Adipocyte (in vitro differentiated cells): Measurements from ENCODE around the gene BRD3.
"Not testable (repeated sequence)": the region's sequence is repeated elsewhere in the genome, so short reads cannot be mapped to it uniquely, and the experiment has no call there.

ENCODE experiments used
- DNase-seq: peaks from one replicate; pipeline ENCODE4 v3.0.0-alpha.2; 2015; ENCODE audit warnings: low read depth
- H3K27me3 ChIP-seq: replicated peaks from 2 replicates; pipeline ENCODE4 v1.7.0; 2013; ENCODE audit warnings: mild to moderate bottlenecking, low read length, moderate library complexity; ENCODE audit not compliant: control insufficient read depth, insufficient read depth
- H3K36me3 ChIP-seq: 2 replicates; pipeline ENCODE4 v1.7.0; 2013; ENCODE audit warnings: low read length, mild to moderate bottlenecking, moderate library complexity; ENCODE audit not compliant: control insufficient read depth, insufficient read depth, severe bottlenecking
- H3K4me1 ChIP-seq: 2 replicates; pipeline ENCODE4 v1.7.0; 2013; ENCODE audit warnings: mild to moderate bottlenecking, low read length, moderate library complexity; ENCODE audit not compliant: control insufficient read depth, insufficient read depth
- H3K4me3 ChIP-seq: 2 replicates; pipeline ENCODE4 v1.7.0; 2013; ENCODE audit warnings: mild to moderate bottlenecking, low read length, moderate library complexity
- H3K9ac ChIP-seq: 2 replicates; pipeline ENCODE4 v1.7.0; 2013; ENCODE audit warnings: mild to moderate bottlenecking, low read length, moderate library complexity
- H3K9me3 ChIP-seq: 2 replicates; pipeline ENCODE4 v1.7.0; 2013; ENCODE audit warnings: mild to moderate bottlenecking, low read length, moderate library complexity; ENCODE audit not compliant: control insufficient read depth

Gene BRD3

DNA sequence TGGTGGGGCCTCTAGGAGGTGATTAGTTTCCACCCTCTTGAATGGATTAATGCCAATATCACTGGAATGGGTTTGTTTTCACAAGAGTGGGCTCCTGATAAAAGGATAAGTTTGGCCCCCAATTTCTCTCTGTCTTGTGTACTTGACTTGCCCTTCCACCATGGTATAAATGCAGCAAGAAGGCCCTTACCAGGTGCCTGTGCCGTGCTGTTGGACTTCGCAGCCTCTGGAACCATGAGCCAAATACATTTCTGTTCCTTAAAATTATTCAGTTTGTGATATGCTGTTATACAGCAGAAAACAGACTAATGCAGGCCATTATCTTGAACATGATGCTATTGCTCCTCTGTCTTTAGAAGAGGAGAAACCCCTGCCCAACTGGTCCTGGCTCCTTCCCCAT, 17.8 kb upstream of the BRD3 start:
- Histone ChIP-seq H3K27me3 (peaks cover 16% of the 10 kb centered on the region), H3K4me3 (no peak overlapping the region), H3K36me3 (no peaks in the 10 kb centered on the region), H3K4me1 (no peaks in the 10 kb centered on the region), H3K9me3 (peaks cover 11% of the 10 kb centered on the region), H3K9ac (no peak overlapping the region)
- DNase-seq, result no peak

DNA sequence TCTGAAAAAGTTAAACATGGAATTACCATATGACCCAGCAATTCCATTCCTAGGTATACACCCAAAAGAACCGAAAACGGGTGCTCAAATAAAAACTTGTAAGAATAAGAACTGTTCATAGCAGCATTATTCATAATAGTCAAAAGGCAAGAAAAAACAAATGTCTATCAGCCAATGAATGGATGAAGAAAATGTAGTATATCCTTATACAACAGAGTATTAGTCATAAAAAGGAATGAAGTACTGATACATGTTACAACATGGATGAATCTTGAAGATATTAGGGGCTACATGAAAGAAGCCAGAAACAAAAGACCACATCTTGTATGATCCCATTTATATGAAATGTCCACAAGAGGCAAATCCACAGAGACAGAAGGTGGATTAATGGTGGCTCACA, 15.6 kb upstream of the BRD3 start:
- H3K4me3 ChIP-seq, result no peak overlapping the region
- H3K27me3 ChIP-seq, result peaks cover 10% of the 10 kb centered on the region
- H3K9me3 ChIP-seq, result peaks cover 29% of the 10 kb centered on the region

DNA sequence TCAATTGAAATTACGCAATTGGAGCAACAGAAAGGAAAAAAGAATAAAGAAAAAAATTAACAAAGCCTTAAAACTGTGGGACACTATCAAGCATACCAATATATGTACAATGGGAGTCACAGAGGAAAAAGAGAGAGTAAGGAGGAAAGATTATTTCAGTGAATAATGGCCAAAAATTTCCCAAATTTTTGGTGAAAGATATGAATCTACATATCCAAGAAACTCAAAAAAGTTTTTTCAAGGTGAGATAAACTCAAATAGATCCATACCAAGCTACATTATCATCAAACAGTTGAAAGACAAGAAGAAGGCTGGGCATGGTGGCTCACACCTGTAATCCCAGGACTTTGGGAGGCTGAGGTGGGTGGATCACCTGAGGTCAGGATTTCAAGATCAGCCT, 8.8 kb upstream of the BRD3 start:
- no peak overlapping the region for H3K4me3 ChIP-seq
- no peak overlapping the region for H3K9ac ChIP-seq
- peaks cover 38% of the 10 kb centered on the region for H3K9me3 ChIP-seq
- H3K27me3 ChIP-seq, result peaks cover 7% of the 10 kb centered on the region
- H3K36me3 ChIP-seq, result no peaks in the 10 kb centered on the region
- no peaks in the 10 kb centered on the region for H3K4me1 ChIP-seq
- no peak for DNase-seq

More for the DNA sequence above, 15.6 kb upstream of the BRD3 start:
- no peak overlapping the region for H3K9ac ChIP-seq
- DNase-seq, result no peak
- H3K36me3 ChIP-seq, result no peaks in the 10 kb centered on the region
- H3K4me1 ChIP-seq, result no peaks in the 10 kb centered on the region

DNA sequence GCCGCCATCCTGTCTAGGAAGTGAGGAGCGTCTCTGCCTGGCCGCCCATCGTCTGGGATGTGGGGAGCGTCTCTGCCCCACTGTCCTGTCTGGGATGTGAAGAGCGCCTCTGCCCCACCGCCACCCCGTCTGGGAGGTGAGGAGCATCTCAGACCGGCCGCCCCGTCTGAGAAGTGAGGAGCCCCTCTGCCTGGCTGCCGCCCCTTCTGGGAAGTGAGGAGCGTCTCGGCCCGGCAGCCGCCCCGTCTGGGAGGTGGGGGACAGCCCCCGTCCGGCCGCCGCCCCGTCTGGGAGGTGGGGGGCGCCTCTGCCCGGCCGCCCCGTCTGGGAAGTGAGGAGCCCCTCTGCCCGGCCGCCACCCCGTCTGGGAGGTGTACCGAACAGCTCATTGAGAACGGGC, 7.9 kb upstream of the BRD3 start:
- H3K4me3 ChIP-seq, DNase-seq, H3K36me3 ChIP-seq, H3K4me1 ChIP-seq, H3K9ac ChIP-seq: not testable (repeated sequence)
- peaks cover 38% of the 10 kb centered on the region for H3K9me3 ChIP-seq
- H3K27me3 ChIP-seq, result peaks cover 16% of the 10 kb centered on the region

DNA sequence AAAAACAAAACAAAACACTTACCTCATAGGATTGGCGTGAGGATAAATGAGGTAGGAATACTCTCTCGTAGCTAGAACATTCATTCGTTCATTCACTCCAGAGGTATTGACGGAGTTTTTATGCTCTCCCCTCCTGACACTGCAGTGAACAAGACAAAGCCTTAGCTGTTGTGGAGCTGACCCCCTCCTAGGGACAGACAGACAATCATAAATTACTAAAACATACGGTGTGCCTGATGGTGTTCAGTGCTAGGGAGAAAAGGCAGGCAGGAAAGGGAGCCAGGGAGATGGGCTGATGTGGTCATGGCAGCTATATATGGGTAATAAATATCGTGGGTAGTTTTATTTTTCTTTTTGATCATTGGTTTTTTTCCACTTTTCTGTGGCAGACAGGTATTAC, 5.7 kb upstream of the BRD3 start:
- peaks cover 21% of the 10 kb centered on the region for H3K9me3 ChIP-seq
- peaks cover 33% of the 10 kb centered on the region for H3K27me3 ChIP-seq
- no peak overlapping the region for H3K9ac ChIP-seq
- H3K36me3 ChIP-seq, result no peaks in the 10 kb centered on the region
- no peak for DNase-seq
- H3K4me1 ChIP-seq, result peaks cover 2% of the 10 kb centered on the region
- H3K4me3 ChIP-seq, result no peak overlapping the region

DNA sequence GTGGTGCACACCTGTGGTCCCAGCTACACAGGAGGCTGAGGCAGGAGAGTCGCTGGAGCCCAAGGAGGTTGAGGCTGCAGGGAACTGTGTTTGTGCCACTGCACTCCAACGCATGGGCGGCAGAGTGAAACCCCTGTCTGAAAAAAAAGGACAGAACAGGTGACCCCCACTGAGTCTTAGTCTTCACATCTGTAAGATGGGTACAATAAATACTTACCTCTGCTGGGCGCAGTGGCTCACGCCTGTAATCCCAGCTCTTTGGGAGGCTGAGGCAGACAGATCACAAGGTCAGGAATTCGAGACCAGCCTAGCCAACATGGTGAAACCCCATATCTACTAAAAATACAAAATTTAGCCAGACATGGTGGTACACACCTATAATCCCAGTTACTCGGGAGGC, 4.9 kb upstream of the BRD3 start:
- peaks cover 19% of the 10 kb centered on the region for H3K9me3 ChIP-seq
- not testable (repeated sequence) for H3K4me1 ChIP-seq, H3K36me3 ChIP-seq, H3K4me3 ChIP-seq, H3K9ac ChIP-seq, DNase-seq
- peaks cover 33% of the 10 kb centered on the region for H3K27me3 ChIP-seq

DNA sequence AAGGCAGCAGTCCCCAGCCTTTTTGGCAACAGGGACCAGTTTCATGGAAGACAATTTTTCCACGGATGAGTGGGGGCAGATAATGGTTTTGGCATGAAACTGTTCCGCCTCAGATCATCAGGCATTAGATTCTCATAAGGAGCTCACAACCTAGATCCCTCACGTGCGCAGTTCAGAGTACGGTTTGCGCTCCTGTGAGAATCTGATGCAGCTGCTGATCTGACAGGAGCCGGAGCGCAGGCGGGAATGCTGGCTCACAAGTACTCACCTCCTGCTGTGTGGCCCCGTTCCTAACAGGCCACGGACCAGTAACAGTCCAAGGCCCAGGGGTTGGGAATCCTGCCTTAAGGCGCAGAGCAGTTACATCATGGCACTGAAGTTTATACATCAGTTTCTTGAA, 3.3 kb upstream of the BRD3 start:
- DNase-seq, result no peak
- no peak overlapping the region for H3K9ac ChIP-seq

DNA sequence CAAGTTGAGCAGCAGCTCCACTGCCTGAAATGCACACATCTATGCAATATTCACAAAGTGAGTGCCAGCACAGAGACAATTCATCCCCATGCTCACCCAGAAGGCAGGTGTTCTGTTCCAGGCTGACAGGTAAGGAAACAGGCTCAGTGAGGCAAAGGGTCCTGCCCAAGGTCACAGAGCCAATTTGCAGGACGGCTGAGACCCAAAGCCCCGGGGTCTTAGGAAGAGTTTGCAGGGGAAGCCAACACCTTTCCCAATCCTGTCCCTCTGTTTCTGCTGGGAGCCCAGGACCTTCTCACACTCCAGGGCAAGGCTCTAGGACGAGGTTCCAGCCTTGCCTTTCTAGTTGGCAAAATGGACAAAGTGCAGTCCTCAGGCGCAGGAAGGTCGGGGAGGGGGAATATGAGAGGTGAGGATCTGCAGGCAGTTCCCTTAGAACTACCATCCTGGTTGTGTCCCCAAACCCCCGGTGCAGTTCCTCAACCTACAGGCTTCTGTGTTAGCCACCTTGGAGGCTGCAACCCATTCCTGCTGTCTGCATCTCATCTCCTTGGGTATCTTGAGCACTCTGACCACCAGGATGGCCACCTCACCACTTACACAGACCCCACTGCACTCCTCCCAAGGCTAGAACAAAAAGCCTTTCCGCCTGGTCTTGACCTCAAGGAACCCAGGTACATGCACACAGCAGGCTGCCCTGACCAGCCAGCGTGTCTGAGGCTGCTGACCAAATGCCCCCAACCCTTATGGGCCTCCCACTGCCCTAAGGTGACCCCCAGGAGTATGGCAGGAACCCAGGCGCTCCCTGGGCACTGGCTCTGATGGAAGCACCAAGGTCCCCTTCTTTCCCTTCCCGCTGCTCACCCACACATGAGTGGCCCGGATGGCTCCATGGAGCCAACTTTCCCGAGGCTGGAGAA, 1.9 kb upstream of the BRD3 start:
- H3K27me3 ChIP-seq, result peaks cover 33% of the 10 kb centered on the region
- no peak for DNase-seq
- H3K4me3 ChIP-seq, result peak overlapping the region; percentile 88
- H3K9ac ChIP-seq, result no peak overlapping the region
- H3K4me1 ChIP-seq, result peaks cover 18% of the 10 kb centered on the region
- no peaks in the 10 kb centered on the region for H3K36me3 ChIP-seq
- H3K9me3 ChIP-seq, result peaks cover 7% of the 10 kb centered on the region

More for the DNA sequence above, 3.3 kb upstream of the BRD3 start:
- H3K4me3 ChIP-seq, result no peak overlapping the region
- H3K36me3 ChIP-seq, result no peaks in the 10 kb centered on the region
- H3K4me1 ChIP-seq, result peaks cover 8% of the 10 kb centered on the region
- peaks cover 33% of the 10 kb centered on the region for H3K27me3 ChIP-seq
- H3K9me3 ChIP-seq, result peaks cover 9% of the 10 kb centered on the region

DNA sequence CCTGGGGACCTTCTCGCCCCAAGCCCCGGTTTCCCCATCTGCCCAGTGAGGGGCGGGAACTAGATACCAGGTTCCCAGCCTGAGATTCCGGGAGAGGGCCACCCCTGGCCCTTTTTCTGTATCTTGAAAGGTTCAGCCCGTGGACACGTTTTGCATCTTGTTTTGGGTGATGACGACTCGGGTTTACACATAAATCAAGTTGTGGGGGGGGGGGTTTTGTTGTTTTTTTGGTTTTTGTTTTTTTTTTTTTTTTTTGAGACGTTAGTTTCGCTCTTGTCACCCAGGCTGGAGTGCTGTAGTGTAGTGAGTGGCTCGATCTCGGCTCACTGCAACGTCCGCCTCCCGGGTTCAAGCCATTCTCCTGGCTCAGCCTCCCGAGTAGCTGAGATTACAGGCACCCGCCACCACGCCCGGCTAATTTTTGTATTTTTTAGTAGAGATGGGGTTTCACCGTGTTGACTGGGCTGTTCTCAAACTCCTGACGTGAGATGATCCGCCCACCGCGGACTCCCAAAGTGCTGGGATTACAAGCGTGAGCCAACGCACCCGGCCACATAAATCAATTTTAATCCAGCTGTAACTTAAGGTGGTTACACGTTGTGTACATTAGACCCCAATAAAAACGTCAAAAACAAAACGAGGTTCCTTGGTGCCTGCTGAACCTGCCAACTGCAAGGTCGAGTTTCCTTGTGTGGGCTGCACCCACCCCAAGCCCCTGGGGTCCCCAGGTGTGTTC, 1.1 kb upstream of the BRD3 start:
- no peaks in the 10 kb centered on the region for H3K36me3 ChIP-seq
- H3K4me3 ChIP-seq, result peak overlapping the region; percentile 88
- H3K9ac ChIP-seq, result peak overlapping the region; percentile 82
- no peaks in the 10 kb centered on the region for H3K9me3 ChIP-seq
- H3K27me3 ChIP-seq, result peaks cover 33% of the 10 kb centered on the region
- DNase-seq, result no peak
- peaks cover 18% of the 10 kb centered on the region for H3K4me1 ChIP-seq

DNA sequence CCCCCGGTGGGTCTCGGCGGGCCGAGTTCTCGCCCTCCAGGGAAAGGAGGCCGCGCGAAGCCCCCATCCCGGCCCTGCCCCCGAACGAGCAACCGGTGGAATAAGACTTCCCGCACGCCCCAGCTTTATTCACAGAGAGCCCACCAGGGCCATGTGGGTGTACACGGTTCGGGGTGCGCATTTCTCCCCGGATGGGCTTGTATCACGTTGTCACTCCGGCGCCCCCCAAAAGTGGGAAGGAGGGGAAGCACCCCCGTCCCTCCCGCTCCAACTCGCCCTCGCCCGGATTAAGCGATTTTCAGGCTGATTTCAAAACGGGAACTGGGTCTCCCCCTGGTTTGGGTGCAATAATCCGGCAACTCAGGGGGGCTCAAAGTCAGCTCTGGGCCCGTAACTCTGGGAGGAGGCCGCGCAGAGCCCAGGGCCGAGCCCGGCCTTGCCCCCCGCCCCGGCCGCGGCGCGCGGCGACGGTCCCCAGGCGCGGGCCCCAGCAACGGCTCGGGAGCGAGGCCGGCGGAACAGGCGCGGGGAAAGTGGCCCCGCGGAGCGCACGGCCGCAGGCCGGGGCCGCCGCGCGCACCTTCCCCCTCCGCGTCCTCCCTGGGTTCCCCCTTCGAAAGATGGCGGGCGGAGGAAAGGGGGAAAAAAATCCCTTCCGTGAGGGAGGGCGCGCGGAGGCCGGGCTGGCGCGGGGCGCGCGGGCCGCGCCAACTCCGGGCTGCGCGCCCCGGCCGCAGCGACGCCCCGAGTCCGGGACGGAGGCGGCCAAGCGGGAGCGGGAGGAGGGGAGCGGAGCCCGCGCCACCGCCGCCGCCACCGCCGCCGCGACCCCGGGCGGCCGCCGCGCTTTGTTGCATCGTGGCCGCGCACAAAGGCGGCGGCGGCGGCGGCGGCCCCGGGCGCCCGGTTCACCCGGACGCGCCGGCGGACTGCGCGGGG, 644 bp downstream of the BRD3 start:
- Histone ChIP-seq H3K9ac (peak overlapping the region; percentile 94), H3K9me3 (no peaks in the 10 kb centered on the region), H3K4me3 (peak overlapping the region; percentile 94), H3K36me3 (no peaks in the 10 kb centered on the region), H3K4me1 (peaks cover 18% of the 10 kb centered on the region), H3K27me3 (peaks cover 26% of the 10 kb centered on the region)
- DNase-seq, result peak; percentile 62
